Prostate gland (tissue), 2 donors: ENCODE results near the gene SLC12A8. TPM values are rescaled to one million over a fixed set of nuclear protein-coding genes. Genes with fewer than 3 reads are reported as not detected.

ENCODE experiments used
- DNase-seq: peaks from one replicate; pipeline ENCODE4 v3.0.0-alpha.2; 2019; ENCODE audit warnings: low spot score
- H3K27ac ChIP-seq, 2 donors: fragments of 200-600 bp; sonication (generic); 2 replicates each; pipeline ENCODE4 v1.5.1; 2017 to 2019
- H3K27me3 ChIP-seq: fragments of 200-600 bp; sonication (generic); replicated peaks from 2 replicates; pipeline ENCODE4 v1.5.1; 2019; ENCODE audit not compliant: insufficient read depth
- H3K36me3 ChIP-seq, 2 donors: fragments of 200-600 bp; sonication (generic); 1 replicate in 1 of 2; 2 replicates in 1 of 2; pipeline versions ENCODE4 v1.5.1 to v1.8.1; 2017 to 2019
- H3K4me1 ChIP-seq: fragments of 200-600 bp; sonication (generic); replicated peaks from 2 replicates; pipeline ENCODE4 v1.5.1; 2019
- H3K4me3 ChIP-seq, 2 donors: fragments of 200-600 bp; sonication (generic); 2 replicates each; pipeline ENCODE4 v1.5.1; 2017 to 2019
- H3K9me3 ChIP-seq: fragments of 200-600 bp; sonication (generic); 2 replicates; pipeline ENCODE4 v1.5.1; 2017
- CTCF ChIP-seq, 4 experiments: fragments of 200-600 bp in 2 of 4; fragments of 450-650 bp in 2 of 4; sonication (generic) in 2 of 4; IDR thresholded peaks; 1 replicate in 3 of 4; 2 replicates in 1 of 4; pipeline ENCODE4 v1.5.1; 2016 to 2019; ENCODE audit warnings: antibody characterized with exemption in 4 of 4, mild to moderate bottlenecking in 2 of 4, moderate library complexity in 2 of 4
- POLR2A ChIP-seq: fragments of 450-650 bp; IDR thresholded peaks from one replicate; pipeline ENCODE4 v1.6.1; 2016; ENCODE audit warnings: antibody characterized with exemption, mild to moderate bottlenecking
- POLR2AphosphoS5 ChIP-seq: sonication (generic); formaldehyde crosslinking; IDR thresholded peaks from one replicate; pipeline ENCODE4 v1.6.1; 2017; ENCODE audit warnings: antibody characterized with exemption
- WGBS: methylation state at CpG from one replicate; pipeline ENCODE4 v1.1.5; 2018; 5-methylcytosine and 5-hydroxymethylcytosine counted together
- intact Hi-C: fragments of 100-400 bp; cut with DNase I; formaldehyde crosslinking; loops from one replicate; pipeline ENCODE4 v1.14.2; 2022
- microRNA-seq: library from miRNA; unstranded; fragments of <30 nt; microRNA quantifications from one replicate; pipeline ENCODE4, GENCODE V29; 2016
- small RNA-seq, 2 donors: library from RNA; depleted of rRNA; stranded (forward); fragments of <200 nt; gene quantifications; one replicate each; pipeline ENCODE3, GENCODE V24; 2016
- total RNA-seq, 2 donors: library from RNA; depleted of rRNA; stranded (reverse); fragments of >200 nt; gene quantifications; one replicate each; pipeline ENCODE4 v1.1.0, GENCODE V29; 2016

SLC12A8 gene
- total RNA-seq, 2 donors from 2014 or later: 6.5 to 16.4 TPM

GRCh38 chr3:125033135-125033534, 179.4 kb downstream of the SLC12A8 start:
- H3K36me3 ChIP-seq: no peaks in the 10 kb centered on the region

GRCh38 chr3:125032683-125033082, 179.9 kb downstream of the SLC12A8 start:
- 88% methylated on average over 3 of the region's 3 CpGs for WGBS
- H3K27ac ChIP-seq: no peak overlapping the region
- H3K27me3 ChIP-seq: no peaks in the 10 kb centered on the region
- DNase-seq: no peak
- TF ChIP-seq CTCF (IDR thresholded peaks at IDR 0.05) (no peak), POLR2A (no peak), POLR2AphosphoS5 (no peak)
- no peak overlapping the region for H3K4me3 ChIP-seq
- no peaks in the 10 kb centered on the region for H3K36me3 ChIP-seq
- H3K9me3 ChIP-seq: no peaks in the 10 kb centered on the region
- H3K4me1 ChIP-seq: no peaks in the 10 kb centered on the region
- intact Hi-C loops: no loop called here

More at GRCh38 chr3:125033135-125033534, 179.4 kb downstream of the SLC12A8 start:
- Histone ChIP-seq H3K9me3 (no peaks in the 10 kb centered on the region), H3K27me3 (no peaks in the 10 kb centered on the region), H3K4me3 (no peak overlapping the region), H3K4me1 (no peaks in the 10 kb centered on the region), H3K27ac (no peak overlapping the region)
- 60% methylated on average over 5 of the region's 5 CpGs for WGBS
- no peak for TF ChIP-seq POLR2A
- no peak for TF ChIP-seq CTCF (IDR thresholded peaks at IDR 0.05)
- TF ChIP-seq POLR2AphosphoS5: no peak
- no peak for DNase-seq
- intact Hi-C loops: no loop called here

Small RNAs within 50 kb of the gene (microRNA-seq; reads per million reads assigned to microRNA genes)
- not detected for gene MIR5092

Small RNAs within 50 kb of the gene (small RNA-seq; reads per million reads assigned to genes)
- gene MIR5092 (0 reads per million in 2 donors), gene RNA5SP137 (0 reads per million in 2 donors), gene RNU6-230P (0 reads per million in 2 donors)

Other genes with a start within 250 kb of the SLC12A8 start
- gene HEG1, start 156.8 kb downstream of the SLC12A8 start, total RNA-seq: 100 to 1,000 TPM in 1 of 2 donors, 10 to 100 TPM in 1; 27.5 to 130 TPM
- 10 to 100 TPM; 26.9 to 28.5 TPM for gene ZNF148, start 162.6 kb upstream of the SLC12A8 start, total RNA-seq